Kidney (tissue), 14 donors: ENCODE results near the gene MAP3K6. TPM values are rescaled to one million over a fixed set of nuclear protein-coding genes. Genes with fewer than 3 reads are reported as not detected.

Experiments used
- DNase-seq, 5 donors: peaks; one replicate each; pipeline ENCODE4 v3.0.0-alpha.2; 2013 to 2020
- FAIRE-seq: peaks from 2 replicates; lab custom pipeline; 2012; peaks lifted over from hg19 to GRCh38; lab: Jason Lieb, UNC
- H3K27ac ChIP-seq, 2 donors: one replicate each; pipeline ENCODE4 v1.7.0; 2013; ENCODE audit warnings: low read depth in 2 of 2, low read length in 2 of 2, inconsistent platforms in 1 of 2
- H3K27me3 ChIP-seq: one replicate; pipeline ENCODE4 v1.7.1; 2013; ENCODE audit warnings: low read length, inconsistent platforms; ENCODE audit not compliant: control insufficient read depth, insufficient read depth
- H3K36me3 ChIP-seq, 3 donors: one replicate each; pipeline versions ENCODE4 v1.7.0 to v1.7.1; 2013; ENCODE audit warnings: low read length in 3 of 3, control low read depth in 1 of 3, inconsistent platforms in 1 of 3; ENCODE audit not compliant: insufficient read depth in 3 of 3, control insufficient read depth in 2 of 3
- H3K4me1 ChIP-seq, 3 donors: one replicate each; pipeline versions ENCODE4 v1.7.0 to v1.7.1; 2013; ENCODE audit warnings: low read length in 3 of 3, inconsistent platforms in 1 of 3, low read depth in 1 of 3; ENCODE audit not compliant: control insufficient read depth in 2 of 3, insufficient read depth in 2 of 3
- H3K4me3 ChIP-seq, 3 donors: one replicate each; pipeline versions ENCODE4 v1.7.0 to v1.8.1; 2013; ENCODE audit warnings: low read length in 3 of 3, control low read depth in 1 of 3, inconsistent platforms in 1 of 3
- H3K9ac ChIP-seq, 3 donors: one replicate each; pipeline versions ENCODE4 v1.7.0 to v1.7.1; 2013; ENCODE audit warnings: low read length in 3 of 3, control low read depth in 1 of 3, inconsistent platforms in 1 of 3
- H3K9me3 ChIP-seq, 3 donors: one replicate each; pipeline versions ENCODE4 v1.7.0 to v1.7.1; 2013; ENCODE audit warnings: low read length in 3 of 3, control low read depth in 1 of 3, inconsistent platforms in 1 of 3; ENCODE audit not compliant: control insufficient read depth in 2 of 3, insufficient read depth in 1 of 3
- CTCF ChIP-seq: IDR thresholded peaks from 3 replicates; pipeline ENCODE4 v1.5.1; 2012; ENCODE audit warnings: mild to moderate bottlenecking, moderate library complexity, borderline replicate concordance; ENCODE audit not compliant: insufficient read depth; ENCODE audit errors: extremely low read depth
- intact Hi-C: fragments of 100-400 bp; cut with DNase I; formaldehyde crosslinking; loops from one replicate; pipeline ENCODE4 v1.11.1; 2022
- polyA plus RNA-seq: library from polyadenylated mRNA; stranded (reverse); fragments of 350-450 nt; fragmentation: Illumina TruSeq; extraction: RNeasy Lipid Tissue Mini Kit (QIAGEN cat#74804); gene quantifications from one replicate; pipeline ENCODE4 v1.2.3, GENCODE V29; 2014; ENCODE audit warnings: low read depth, low replicate concordance; ENCODE audit not compliant: insufficient read depth
- total RNA-seq: library from RNA; stranded (reverse); fragmentation: NEBNext Ultra II Directional; extraction: Animal tissue kit (Norgen Biotek cat#: 25700); gene quantifications from one replicate; pipeline ENCODE4 v1.2.1, GENCODE V29; 2021
- donor health status: control.
- donor health status: control.
- donor health status: control.
- donor health status: control.
- donor health status: control.
- donor health status: DM: yes; HTN: yes; CAD: no.
- donor health status: Normal renal cell carcinoma (clear cell type).

Gene MAP3K6
- total and polyA plus RNA-seq, 2 donors from 2014 or later: 59.7 to 86.7 TPM

- no peak overlapping the region for H3K4me3 ChIP-seq
- TF ChIP-seq CTCF: no peak
- no peak for FAIRE-seq
- peaks cover 0 to 6% (median 0%) of the 10 kb centered on the region in 3 donors for H3K4me1 ChIP-seq
- H3K27me3 ChIP-seq: no peaks in the 10 kb centered on the region
- H3K9me3 ChIP-seq: no peaks in the 10 kb centered on the region
- DNase-seq: peak in 1 of 5 donors; percentile 65
- peaks cover 0 to 12% (median 9%) of the 10 kb centered on the region in 3 donors for H3K36me3 ChIP-seq
- intact Hi-C loops: no loop called here
- no peak overlapping the region for H3K9ac ChIP-seq
- H3K27ac ChIP-seq: no peak overlapping the region
Observed at GRCh38 chr1:27358038-27358927, 8.5 kb downstream of the MAP3K6 start.

DNA sequence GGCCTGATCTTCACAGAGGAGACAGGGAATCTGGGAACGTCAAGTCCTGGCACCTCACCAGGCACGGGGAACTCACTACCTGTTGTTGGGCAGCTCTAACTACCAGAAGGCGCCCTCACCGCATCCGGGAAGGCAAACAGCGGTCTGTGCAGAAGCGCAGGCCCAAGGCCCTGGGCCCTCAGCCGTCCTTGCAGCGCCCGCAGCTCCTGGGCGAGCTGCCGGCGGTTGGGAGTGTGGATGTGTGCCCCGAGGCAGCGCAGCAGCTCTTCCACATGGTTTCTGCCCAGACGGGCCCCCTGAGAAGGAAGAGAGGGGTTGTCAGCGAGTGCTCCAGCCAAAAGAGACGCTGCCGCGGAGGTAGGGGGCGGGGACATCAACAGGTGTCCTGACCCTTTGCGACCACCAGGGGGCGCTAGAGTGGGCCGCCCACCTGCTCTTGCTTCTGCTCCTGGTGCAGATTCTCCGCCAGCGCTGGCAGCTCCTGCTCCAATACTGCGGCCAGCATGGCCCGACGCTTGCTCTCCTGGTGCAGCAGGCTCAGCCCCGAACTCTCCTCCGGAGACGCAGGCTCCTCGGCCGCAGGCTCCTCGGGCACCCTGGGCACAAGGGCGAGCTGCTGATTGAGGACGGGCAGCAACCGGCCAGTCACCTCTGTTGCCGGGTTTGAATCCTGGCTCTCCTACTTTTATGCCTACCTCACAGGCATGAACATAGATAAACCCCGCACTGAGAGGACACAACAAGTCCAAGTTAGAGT, 9.3 kb downstream of the MAP3K6 start:
- intact Hi-C loops: no loop called here
- Histone ChIP-seq H3K36me3 (peaks cover 0 to 11% (median 8%) of the 10 kb centered on the region in 3 donors), H3K9ac (peak overlapping the region in 1 of 3 donors; percentile 46), H3K4me1 (peaks cover 0 to 6% (median 0%) of the 10 kb centered on the region in 3 donors), H3K4me3 (no peak overlapping the region), H3K27me3 (no peaks in the 10 kb centered on the region), H3K9me3 (no peaks in the 10 kb centered on the region), H3K27ac (no peak overlapping the region)
- peak; percentile 91 for TF ChIP-seq CTCF
- DNase-seq (peak; percentile 74 to 89 (median 85)), FAIRE-seq (no peak)

DNA sequence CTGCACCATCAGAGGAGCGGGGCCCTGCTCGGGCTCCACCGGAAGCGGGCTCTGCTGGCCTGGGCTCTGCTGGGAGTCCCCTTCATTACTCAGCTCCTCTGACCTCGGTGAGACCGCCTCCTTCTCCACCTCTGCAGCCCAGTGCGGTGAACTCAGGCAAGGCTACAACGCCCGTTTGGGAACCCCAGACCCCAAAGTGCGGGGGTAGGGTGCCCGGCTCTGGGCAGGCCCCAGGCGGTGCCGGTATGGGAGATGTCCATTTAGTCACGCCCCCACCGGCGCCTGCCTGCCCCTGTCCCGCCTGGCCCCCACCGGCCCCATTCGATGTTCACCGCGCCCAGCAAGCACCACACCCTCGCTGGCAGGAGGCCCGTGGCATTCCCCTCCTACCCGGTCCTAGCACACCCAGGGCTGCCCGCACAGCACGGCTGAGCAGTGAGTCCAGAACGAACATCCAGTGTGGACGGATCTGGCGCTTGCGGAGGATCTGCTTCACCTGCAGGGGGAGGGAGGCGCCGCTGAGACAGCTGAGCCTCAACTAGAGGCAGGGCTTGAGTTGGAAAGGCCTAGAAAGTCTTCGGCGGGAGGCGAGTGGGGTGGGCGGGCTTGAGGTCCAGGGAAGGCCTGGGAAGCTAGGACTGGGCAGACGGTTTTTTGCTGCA, 10.0 kb downstream of the MAP3K6 start:
- intact Hi-C loops: no loop called here
- Histone ChIP-seq H3K4me1 (peaks cover 0 to 6% (median 0%) of the 10 kb centered on the region in 3 donors), H3K9ac (peak overlapping the region in 1 of 3 donors; percentile 46), H3K36me3 (peaks cover 0 to 9% (median under 1%) of the 10 kb centered on the region in 3 donors), H3K27me3 (no peaks in the 10 kb centered on the region), H3K9me3 (no peaks in the 10 kb centered on the region), H3K4me3 (no peak overlapping the region), H3K27ac (no peak overlapping the region)
- no peak for FAIRE-seq
- no peak for TF ChIP-seq CTCF
- DNase-seq: peak in 2 of 5 donors; percentile 73 to 76
